HepG2 (cell line): Measurements from ENCODE around the gene ABAT. TPM values are rescaled to one million over a fixed set of nuclear protein-coding genes. Genes with fewer than 3 reads are reported as not detected.

Source experiments
- CBX2 ChIP-seq, 2 experiments: fragments of 200-600 bp in 1 of 2; sonication (generic); formaldehyde crosslinking in 1 of 2; IDR thresholded peaks; 2 replicates each; pipeline versions ENCODE4 v1.7.0 to v1.8.1; 2018 to 2022; ENCODE audit warnings: low read depth in 2 of 2, low read length in 1 of 2, mild to moderate bottlenecking in 1 of 2, missing genetic modification reagents in 1 of 2
- ELF4 ChIP-seq: sonication (generic); formaldehyde crosslinking; IDR thresholded peaks from 2 replicates; pipeline ENCODE4 v1.5.0; 2020; ENCODE audit warnings: missing genetic modification reagents, mild to moderate bottlenecking, moderate library complexity, borderline replicate concordance
- ISX ChIP-seq: sonication (generic); formaldehyde crosslinking; conservative IDR thresholded peaks from 2 replicates; pipeline ENCODE4 v1.5.0; 2020; ENCODE audit warnings: missing genetic modification reagents
- MEIS1 ChIP-seq: sonication (generic); formaldehyde crosslinking; IDR thresholded peaks from 2 replicates; pipeline ENCODE4 v1.9.0; 2021; ENCODE audit warnings: mild to moderate bottlenecking, missing genetic modification reagents, moderate library complexity, borderline replicate concordance
- MNT ChIP-seq: fragments of 450-650 bp; IDR thresholded peaks from 2 replicates; pipeline ENCODE4 v1.6.1; 2016
- PBX2 ChIP-seq: IDR thresholded peaks from 2 replicates; pipeline ENCODE4 v1.6.1; 2016; ENCODE audit warnings: control low read depth
- PHF20 ChIP-seq: sonication (generic); formaldehyde crosslinking; IDR thresholded peaks from 2 replicates; pipeline ENCODE4 v1.5.0; 2020; ENCODE audit warnings: mild to moderate bottlenecking, missing genetic modification reagents
- RNF2 ChIP-seq: fragments of 450-650 bp; conservative IDR thresholded peaks from 2 replicates; pipeline ENCODE4 v1.6.1; 2016; ENCODE audit warnings: low read depth
- THAP8 ChIP-seq: sonication (generic); formaldehyde crosslinking; IDR thresholded peaks from 2 replicates; pipeline ENCODE4 v1.5.1; 2020; ENCODE audit warnings: missing genetic modification reagents, mild to moderate bottlenecking, borderline replicate concordance
- ZMYM4 ChIP-seq: sonication (generic); formaldehyde crosslinking; IDR thresholded peaks from 2 replicates; pipeline ENCODE4 v1.8.1; 2023; ENCODE audit warnings: mild to moderate bottlenecking, missing genetic modification reagents
- ZNF251 ChIP-seq: sonication (generic); formaldehyde crosslinking; IDR thresholded peaks from 2 replicates; pipeline ENCODE4 v1.9.0; 2021; ENCODE audit warnings: mild to moderate bottlenecking, missing genetic modification reagents
- ZNF367 ChIP-seq: sonication (generic); formaldehyde crosslinking; IDR thresholded peaks from 2 replicates; pipeline ENCODE4 v1.4.0; 2020; ENCODE audit warnings: missing genetic modification reagents, borderline replicate concordance
- polyA plus RNA-seq, 8 experiments: library from polyadenylated mRNA; depleted of rRNA in 3 of 8; stranded (reverse) in 7 of 8; unstranded in 1 of 8; fragments of >200 nt; fragmentation: Illumina TruSeq in 4 of 8; extraction: Trizol in 4 of 8; gene quantifications; 2 replicates each; pipeline versions ENCODE4 v1.2.1 to v1.2.3, GENCODE V29; 2011 to 2016; ENCODE audit warnings: low read depth in 4 of 8, missing spikeins in 1 of 8, mixed read lengths in 1 of 8; ENCODE audit not compliant: insufficient read depth in 1 of 8
- total RNA-seq, 5 experiments: library from RNA; depleted of rRNA; stranded (reverse); fragments of >200 nt; fragmentation: Illumina TruSeq; extraction: Trizol; gene quantifications; 2 replicates each; pipeline ENCODE4 v1.2.3, GENCODE V29; 2016; ENCODE audit warnings: low read depth in 1 of 5
- TF ChIP-seq, protein P1 (sequence below): sonication (generic); formaldehyde crosslinking; IDR thresholded peaks from 2 replicates; pipeline ENCODE4 v1.4.0; 2020; ENCODE audit warnings: missing genetic modification reagents
- TF ChIP-seq, protein P2 (sequence below): sonication (generic); formaldehyde crosslinking; IDR thresholded peaks from 2 replicates; pipeline ENCODE4 v1.5.0; 2020; ENCODE audit warnings: mild to moderate bottlenecking, missing genetic modification reagents, moderate library complexity
- TF ChIP-seq, protein P3 (sequence below): sonication (generic); formaldehyde crosslinking; IDR thresholded peaks from 2 replicates; pipeline ENCODE4 v1.9.0; 2021; ENCODE audit warnings: missing genetic modification reagents, borderline replicate concordance

ABAT gene
- total and polyA plus RNA-seq, 2 of the 13 experiments (the other 11 are each of a cell fraction or from before 2014, with no cell fraction given), result 47.6 to 97.3 TPM

- TF ChIP-seq, protein P1, sequence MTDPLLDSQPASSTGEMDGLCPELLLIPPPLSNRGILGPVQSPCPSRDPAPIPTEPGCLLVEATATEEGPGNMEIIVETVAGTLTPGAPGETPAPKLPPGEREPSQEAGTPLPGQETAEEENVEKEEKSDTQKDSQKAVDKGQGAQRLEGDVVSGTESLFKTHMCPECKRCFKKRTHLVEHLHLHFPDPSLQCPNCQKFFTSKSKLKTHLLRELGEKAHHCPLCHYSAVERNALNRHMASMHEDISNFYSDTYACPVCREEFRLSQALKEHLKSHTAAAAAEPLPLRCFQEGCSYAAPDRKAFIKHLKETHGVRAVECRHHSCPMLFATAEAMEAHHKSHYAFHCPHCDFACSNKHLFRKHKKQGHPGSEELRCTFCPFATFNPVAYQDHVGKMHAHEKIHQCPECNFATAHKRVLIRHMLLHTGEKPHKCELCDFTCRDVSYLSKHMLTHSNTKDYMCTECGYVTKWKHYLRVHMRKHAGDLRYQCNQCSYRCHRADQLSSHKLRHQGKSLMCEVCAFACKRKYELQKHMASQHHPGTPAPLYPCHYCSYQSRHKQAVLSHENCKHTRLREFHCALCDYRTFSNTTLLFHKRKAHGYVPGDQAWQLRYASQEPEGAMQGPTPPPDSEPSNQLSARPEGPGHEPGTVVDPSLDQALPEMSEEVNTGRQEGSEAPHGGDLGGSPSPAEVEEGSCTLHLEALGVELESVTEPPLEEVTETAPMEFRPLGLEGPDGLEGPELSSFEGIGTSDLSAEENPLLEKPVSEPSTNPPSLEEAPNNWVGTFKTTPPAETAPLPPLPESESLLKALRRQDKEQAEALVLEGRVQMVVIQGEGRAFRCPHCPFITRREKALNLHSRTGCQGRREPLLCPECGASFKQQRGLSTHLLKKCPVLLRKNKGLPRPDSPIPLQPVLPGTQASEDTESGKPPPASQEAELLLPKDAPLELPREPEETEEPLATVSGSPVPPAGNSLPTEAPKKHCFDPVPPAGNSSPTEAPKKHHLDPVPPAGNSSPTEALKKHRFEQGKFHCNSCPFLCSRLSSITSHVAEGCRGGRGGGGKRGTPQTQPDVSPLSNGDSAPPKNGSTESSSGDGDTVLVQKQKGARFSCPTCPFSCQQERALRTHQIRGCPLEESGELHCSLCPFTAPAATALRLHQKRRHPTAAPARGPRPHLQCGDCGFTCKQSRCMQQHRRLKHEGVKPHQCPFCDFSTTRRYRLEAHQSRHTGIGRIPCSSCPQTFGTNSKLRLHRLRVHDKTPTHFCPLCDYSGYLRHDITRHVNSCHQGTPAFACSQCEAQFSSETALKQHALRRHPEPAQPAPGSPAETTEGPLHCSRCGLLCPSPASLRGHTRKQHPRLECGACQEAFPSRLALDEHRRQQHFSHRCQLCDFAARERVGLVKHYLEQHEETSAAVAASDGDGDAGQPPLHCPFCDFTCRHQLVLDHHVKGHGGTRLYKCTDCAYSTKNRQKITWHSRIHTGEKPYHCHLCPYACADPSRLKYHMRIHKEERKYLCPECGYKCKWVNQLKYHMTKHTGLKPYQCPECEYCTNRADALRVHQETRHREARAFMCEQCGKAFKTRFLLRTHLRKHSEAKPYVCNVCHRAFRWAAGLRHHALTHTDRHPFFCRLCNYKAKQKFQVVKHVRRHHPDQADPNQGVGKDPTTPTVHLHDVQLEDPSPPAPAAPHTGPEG (CRISPR knock-in tag), result no peak
- TF ChIP-seq CBX2 (IDR thresholded peaks at IDR 0.05; ENCODE audit: low read depth, low read length) (no peak), CBX2 (CRISPR knock-in tag; IDR thresholded peaks at IDR 0.05; ENCODE audit: low read depth) (no peak), RNF2 (0 out of 2 replicates have a peak, but pooled peaks have one; percentile 45), ISX (CRISPR knock-in tag) (no peak), ZMYM4 (CRISPR knock-in tag) (0 out of 2 replicates have a peak, but pooled peaks have one; percentile 19), MNT (no peak), PBX2 (CRISPR knock-in tag) (no peak), ZNF367 (CRISPR knock-in tag) (no peak), THAP8 (CRISPR knock-in tag) (no peak), ZNF251 (no peak), MEIS1 (no peak; the same call in 1 of the 2 replicates), PHF20 (CRISPR knock-in tag) (no peak), ELF4 (CRISPR knock-in tag) (no peak)
- TF ChIP-seq, protein P2, sequence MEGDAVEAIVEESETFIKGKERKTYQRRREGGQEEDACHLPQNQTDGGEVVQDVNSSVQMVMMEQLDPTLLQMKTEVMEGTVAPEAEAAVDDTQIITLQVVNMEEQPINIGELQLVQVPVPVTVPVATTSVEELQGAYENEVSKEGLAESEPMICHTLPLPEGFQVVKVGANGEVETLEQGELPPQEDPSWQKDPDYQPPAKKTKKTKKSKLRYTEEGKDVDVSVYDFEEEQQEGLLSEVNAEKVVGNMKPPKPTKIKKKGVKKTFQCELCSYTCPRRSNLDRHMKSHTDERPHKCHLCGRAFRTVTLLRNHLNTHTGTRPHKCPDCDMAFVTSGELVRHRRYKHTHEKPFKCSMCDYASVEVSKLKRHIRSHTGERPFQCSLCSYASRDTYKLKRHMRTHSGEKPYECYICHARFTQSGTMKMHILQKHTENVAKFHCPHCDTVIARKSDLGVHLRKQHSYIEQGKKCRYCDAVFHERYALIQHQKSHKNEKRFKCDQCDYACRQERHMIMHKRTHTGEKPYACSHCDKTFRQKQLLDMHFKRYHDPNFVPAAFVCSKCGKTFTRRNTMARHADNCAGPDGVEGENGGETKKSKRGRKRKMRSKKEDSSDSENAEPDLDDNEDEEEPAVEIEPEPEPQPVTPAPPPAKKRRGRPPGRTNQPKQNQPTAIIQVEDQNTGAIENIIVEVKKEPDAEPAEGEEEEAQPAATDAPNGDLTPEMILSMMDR (CRISPR knock-in tag), result peak; percentile 99
- TF ChIP-seq, protein P3, sequence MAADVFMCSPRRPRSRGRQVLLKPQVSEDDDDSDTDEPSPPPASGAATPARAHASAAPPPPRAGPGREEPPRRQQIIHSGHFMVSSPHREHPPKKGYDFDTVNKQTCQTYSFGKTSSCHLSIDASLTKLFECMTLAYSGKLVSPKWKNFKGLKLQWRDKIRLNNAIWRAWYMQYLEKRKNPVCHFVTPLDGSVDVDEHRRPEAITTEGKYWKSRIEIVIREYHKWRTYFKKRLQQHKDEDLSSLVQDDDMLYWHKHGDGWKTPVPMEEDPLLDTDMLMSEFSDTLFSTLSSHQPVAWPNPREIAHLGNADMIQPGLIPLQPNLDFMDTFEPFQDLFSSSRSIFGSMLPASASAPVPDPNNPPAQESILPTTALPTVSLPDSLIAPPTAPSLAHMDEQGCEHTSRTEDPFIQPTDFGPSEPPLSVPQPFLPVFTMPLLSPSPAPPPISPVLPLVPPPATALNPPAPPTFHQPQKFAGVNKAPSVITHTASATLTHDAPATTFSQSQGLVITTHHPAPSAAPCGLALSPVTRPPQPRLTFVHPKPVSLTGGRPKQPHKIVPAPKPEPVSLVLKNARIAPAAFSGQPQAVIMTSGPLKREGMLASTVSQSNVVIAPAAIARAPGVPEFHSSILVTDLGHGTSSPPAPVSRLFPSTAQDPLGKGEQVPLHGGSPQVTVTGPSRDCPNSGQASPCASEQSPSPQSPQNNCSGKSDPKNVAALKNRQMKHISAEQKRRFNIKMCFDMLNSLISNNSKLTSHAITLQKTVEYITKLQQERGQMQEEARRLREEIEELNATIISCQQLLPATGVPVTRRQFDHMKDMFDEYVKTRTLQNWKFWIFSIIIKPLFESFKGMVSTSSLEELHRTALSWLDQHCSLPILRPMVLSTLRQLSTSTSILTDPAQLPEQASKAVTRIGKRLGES (CRISPR knock-in tag), result no peak
These were observed 13.5 kb upstream of the ABAT start (continued) for GRCh38 chr16:8660841-8661301.
